ENCODE data around the gene FKBP6.
"Not testable (repeated sequence)": the region's sequence is repeated elsewhere in the genome, so short reads cannot be mapped to it uniquely, and the experiment has no call there.

FKBP6 gene

GRCh38 chr7:73395538-73396503 is 67.9 kb downstream of the FKBP6 start:
- FAIRE-seq (no peak), DNase-seq (ENCODE audit: insufficient read length, low spot score) (no peak)
- no peak for TF ChIP-seq POU2F2 (IDR thresholded peaks at IDR 0.05; ENCODE audit: low read depth, low read length)
- TF ChIP-seq POLR2A (IDR thresholded peaks at IDR 0.05; ENCODE audit: low read depth, low read length), result no peak
- TF ChIP-seq TAF1 (IDR thresholded peaks at IDR 0.05; ENCODE audit: low read depth, low read length), result no peak
- no peak for TF ChIP-seq PAX5 (IDR thresholded peaks at IDR 0.05; ENCODE audit: insufficient read depth, low read length, severe bottlenecking)
- TF ChIP-seq POLR2AphosphoS5 (IDR thresholded peaks at IDR 0.05; ENCODE audit: low read depth, low read length), result no peak
- no peak for TF ChIP-seq SPI1 (IDR thresholded peaks at IDR 0.05; ENCODE audit: low read depth, low read length)

- FAIRE-seq, result no peak
- DNase-seq (ENCODE audit: insufficient read length, low spot score), result no peak
Observed at GRCh38 chr7:73397521-73398281, 69.7 kb downstream of the FKBP6 start.

GRCh38 chr7:73399185-73400050 is 71.5 kb downstream of the FKBP6 start:
- not testable (repeated sequence) for DNase-seq (ENCODE audit: insufficient read length, low spot score); FAIRE-seq

More at GRCh38 chr7:73397521-73398281, 69.7 kb downstream of the FKBP6 start:
- TF ChIP-seq PAX5 (IDR thresholded peaks at IDR 0.05; ENCODE audit: insufficient read depth, low read length, severe bottlenecking) (no peak), POLR2A (IDR thresholded peaks at IDR 0.05; ENCODE audit: low read depth, low read length) (no peak), TAF1 (IDR thresholded peaks at IDR 0.05; ENCODE audit: low read depth, low read length) (no peak), SPI1 (IDR thresholded peaks at IDR 0.05; ENCODE audit: low read depth, low read length) (no peak), POU2F2 (IDR thresholded peaks at IDR 0.05; ENCODE audit: low read depth, low read length) (no peak), POLR2AphosphoS5 (IDR thresholded peaks at IDR 0.05; ENCODE audit: low read depth, low read length) (no peak)

- not testable (repeated sequence) for DNase-seq (ENCODE audit: insufficient read length, low spot score); FAIRE-seq
Observed at GRCh38 chr7:73404860-73405259, 76.9 kb downstream of the FKBP6 start.

Measured in GM12891 (cell line).